Colonic mucosa (tissue), 4 donors: Measurements from ENCODE around the gene FGGY. TPM values are rescaled to one million over a fixed set of nuclear protein-coding genes. Genes with fewer than 3 reads are reported as not detected.

Source experiments
- DNase-seq: peaks from one replicate; pipeline ENCODE4 v3.0.0-alpha.2; 2020
- H3K27ac ChIP-seq: fragments of 200-600 bp; one replicate; pipeline ENCODE4 v1.8.0; 2021
- H3K27me3 ChIP-seq: fragments of 200-600 bp; one replicate; pipeline ENCODE4 v1.8.0; 2021
- H3K36me3 ChIP-seq: fragments of 200-600 bp; one replicate; pipeline ENCODE4 v1.8.0; 2021
- H3K4me1 ChIP-seq: fragments of 200-600 bp; one replicate; pipeline ENCODE4 v1.8.0; 2021; ENCODE audit warnings: mild to moderate bottlenecking
- H3K4me3 ChIP-seq: fragments of 200-600 bp; one replicate; pipeline ENCODE4 v1.8.0; 2021
- H3K9ac ChIP-seq, 2 donors: one replicate each; pipeline ENCODE4 v1.7.0; 2013; ENCODE audit warnings: control low read depth in 2 of 2, low read depth in 2 of 2, low read length in 2 of 2
- H3K9me3 ChIP-seq: fragments of 200-600 bp; one replicate; pipeline ENCODE4 v1.8.0; 2021
- intact Hi-C: fragments of 100-400 bp; cut with DNase I; formaldehyde crosslinking; loops from one replicate; pipeline ENCODE4 v1.14.1; 2022
- total RNA-seq, 2 donors: library from RNA; stranded (reverse); fragmentation: NEBNext Ultra II Directional in 1 of 2; extraction: Animal tissue kit (Norgen Biotek cat#: 25700) in 1 of 2; gene quantifications; one replicate each; pipeline ENCODE4 v1.2.1, GENCODE V29; 2021
- TF ChIP-seq, protein P1 (sequence below): fragments of 200-600 bp; IDR thresholded peaks from one replicate; pipeline ENCODE4 v1.8.0; 2022; ENCODE audit warnings: antibody characterized with exemption, mild to moderate bottlenecking
- donor health status: healthy.
- donor health status: DM: no; HTN: no; CAD: no.
- donor health status: DM: no; HTN: no; CAD: no.

FGGY gene
- total RNA-seq, 2 donors from 2014 or later: 12.5 to 19.5 TPM

DNA sequence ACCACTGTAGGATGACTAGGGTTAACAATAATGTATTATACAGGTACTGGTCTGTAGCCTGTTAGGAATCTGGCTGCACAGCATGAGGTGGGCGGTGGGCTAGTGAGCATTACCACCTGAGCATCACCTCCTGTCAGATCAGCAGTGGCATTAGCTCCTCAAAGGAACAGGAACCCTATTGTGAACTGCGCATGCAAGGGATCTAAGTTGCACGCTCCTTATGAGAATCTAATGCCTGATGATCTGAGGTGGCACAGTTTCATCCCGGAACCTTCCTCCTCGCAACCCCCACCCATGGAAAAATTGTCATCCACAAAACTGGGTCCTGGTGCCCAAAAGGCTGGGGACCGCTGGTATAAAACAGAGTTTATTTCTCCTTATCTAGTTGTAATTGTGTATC, 147.6 kb downstream of the FGGY start:
- H3K4me3 ChIP-seq: no peak overlapping the region
- H3K27ac ChIP-seq: no peak overlapping the region
- DNase-seq: no peak
- intact Hi-C loops: no loop called here
- no peaks in the 10 kb centered on the region for H3K9me3 ChIP-seq
- no peak overlapping the region for H3K9ac ChIP-seq
- H3K27me3 ChIP-seq: no peaks in the 10 kb centered on the region
- TF ChIP-seq, protein P1, sequence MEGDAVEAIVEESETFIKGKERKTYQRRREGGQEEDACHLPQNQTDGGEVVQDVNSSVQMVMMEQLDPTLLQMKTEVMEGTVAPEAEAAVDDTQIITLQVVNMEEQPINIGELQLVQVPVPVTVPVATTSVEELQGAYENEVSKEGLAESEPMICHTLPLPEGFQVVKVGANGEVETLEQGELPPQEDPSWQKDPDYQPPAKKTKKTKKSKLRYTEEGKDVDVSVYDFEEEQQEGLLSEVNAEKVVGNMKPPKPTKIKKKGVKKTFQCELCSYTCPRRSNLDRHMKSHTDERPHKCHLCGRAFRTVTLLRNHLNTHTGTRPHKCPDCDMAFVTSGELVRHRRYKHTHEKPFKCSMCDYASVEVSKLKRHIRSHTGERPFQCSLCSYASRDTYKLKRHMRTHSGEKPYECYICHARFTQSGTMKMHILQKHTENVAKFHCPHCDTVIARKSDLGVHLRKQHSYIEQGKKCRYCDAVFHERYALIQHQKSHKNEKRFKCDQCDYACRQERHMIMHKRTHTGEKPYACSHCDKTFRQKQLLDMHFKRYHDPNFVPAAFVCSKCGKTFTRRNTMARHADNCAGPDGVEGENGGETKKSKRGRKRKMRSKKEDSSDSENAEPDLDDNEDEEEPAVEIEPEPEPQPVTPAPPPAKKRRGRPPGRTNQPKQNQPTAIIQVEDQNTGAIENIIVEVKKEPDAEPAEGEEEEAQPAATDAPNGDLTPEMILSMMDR: no peak
- H3K4me1 ChIP-seq: no peaks in the 10 kb centered on the region
- no peaks in the 10 kb centered on the region for H3K36me3 ChIP-seq

GRCh38 chr1:59445040-59445439, 148.1 kb downstream of the FGGY start:
- no peak for DNase-seq
- TF ChIP-seq, protein P1: no peak
- Histone ChIP-seq H3K27ac (no peak overlapping the region), H3K9ac (no peak overlapping the region), H3K9me3 (no peaks in the 10 kb centered on the region), H3K36me3 (no peaks in the 10 kb centered on the region), H3K27me3 (no peaks in the 10 kb centered on the region), H3K4me3 (no peak overlapping the region), H3K4me1 (no peaks in the 10 kb centered on the region)
- intact Hi-C loops: no loop called here

GRCh38 chr1:59446257-59446901, 149.5 kb downstream of the FGGY start:
- H3K27ac ChIP-seq: no peak overlapping the region
- H3K9ac ChIP-seq: no peak overlapping the region
- no peaks in the 10 kb centered on the region for H3K27me3 ChIP-seq
- no peaks in the 10 kb centered on the region for H3K4me1 ChIP-seq
- intact Hi-C loops: no loop called here
- no peak for DNase-seq
- H3K9me3 ChIP-seq: no peaks in the 10 kb centered on the region
- no peak overlapping the region for H3K4me3 ChIP-seq
- no peaks in the 10 kb centered on the region for H3K36me3 ChIP-seq
- TF ChIP-seq, protein P1: no peak

- Histone ChIP-seq H3K27ac (no peak overlapping the region), H3K36me3 (no peaks in the 10 kb centered on the region), H3K9ac (no peak overlapping the region), H3K4me1 (no peaks in the 10 kb centered on the region), H3K4me3 (no peak overlapping the region), H3K27me3 (no peaks in the 10 kb centered on the region), H3K9me3 (no peaks in the 10 kb centered on the region)
- intact Hi-C loops: no loop called here
- TF ChIP-seq, protein P1: no peak
- DNase-seq: no peak
These were observed 155.1 kb downstream of the FGGY start for GRCh38 chr1:59452026-59452425.

- no peak overlapping the region for H3K9ac ChIP-seq
- no peaks in the 10 kb centered on the region for H3K36me3 ChIP-seq
- no peak overlapping the region for H3K4me3 ChIP-seq
- H3K27ac ChIP-seq: no peak overlapping the region
- intact Hi-C loops: no loop called here
- TF ChIP-seq, protein P1: no peak
- no peaks in the 10 kb centered on the region for H3K4me1 ChIP-seq
- no peak for DNase-seq
- no peaks in the 10 kb centered on the region for H3K27me3 ChIP-seq
- no peaks in the 10 kb centered on the region for H3K9me3 ChIP-seq
These were observed 155.7 kb downstream of the FGGY start for GRCh38 chr1:59452559-59452958.
